Ascending aorta (tissue), 2 donors: ENCODE data around the gene EIF4E. TPM values are rescaled to one million over a fixed set of nuclear protein-coding genes. Genes with fewer than 3 reads are reported as not detected.
A peak's percentile ranks its signal among the peaks of the same experiment; 100 is the strongest.

Source experiments
- DNase-seq, 2 donors: peaks; one replicate each; pipeline ENCODE4 v3.0.0-alpha.2; 2019; ENCODE audit warnings: low spot score in 2 of 2
- H3K27ac ChIP-seq, 2 donors: fragments of 200-600 bp; sonication (generic); one replicate each; pipeline ENCODE4 v1.5.1; 2016 to 2017; ENCODE audit warnings: mild to moderate bottlenecking in 1 of 2
- H3K27me3 ChIP-seq: fragments of 200-600 bp; sonication (generic); one replicate; pipeline ENCODE4 v1.5.1; 2017
- H3K36me3 ChIP-seq, 2 donors: fragments of 200-600 bp; sonication (generic); one replicate each; pipeline ENCODE4 v1.5.1; 2016
- H3K4me1 ChIP-seq, 2 donors: fragments of 200-600 bp; sonication (generic); one replicate each; pipeline ENCODE4 v1.5.1; 2016 to 2017; ENCODE audit warnings: mild to moderate bottlenecking in 1 of 2
- H3K4me3 ChIP-seq, 2 donors: fragments of 200-600 bp; sonication (generic); one replicate each; pipeline ENCODE4 v1.5.1; 2016 to 2017; ENCODE audit warnings: mild to moderate bottlenecking in 1 of 2
- H3K9me3 ChIP-seq, 2 donors: fragments of 200-600 bp; sonication (generic); one replicate each; pipeline ENCODE4 v1.5.1; 2016
- intact Hi-C: fragments of 100-400 bp; cut with DNase I; formaldehyde crosslinking; loops from one replicate; pipeline ENCODE4 v1.15.1; 2023
- total RNA-seq: library from RNA; depleted of rRNA; stranded (reverse); fragments of >200 nt; gene quantifications from one replicate; pipeline ENCODE4 v1.1.0, GENCODE V29; 2016
- TF ChIP-seq, protein P1 (sequence below), 3 experiments: fragments of 200-600 bp in 2 of 3; fragments of 450-650 bp in 1 of 3; sonication (generic) in 2 of 3; IDR thresholded peaks; one replicate each; pipeline ENCODE4 v1.5.1; 2016 to 2019; ENCODE audit warnings: antibody characterized with exemption in 3 of 3, mild to moderate bottlenecking in 1 of 3, moderate library complexity in 1 of 3

EIF4E gene, protein sequence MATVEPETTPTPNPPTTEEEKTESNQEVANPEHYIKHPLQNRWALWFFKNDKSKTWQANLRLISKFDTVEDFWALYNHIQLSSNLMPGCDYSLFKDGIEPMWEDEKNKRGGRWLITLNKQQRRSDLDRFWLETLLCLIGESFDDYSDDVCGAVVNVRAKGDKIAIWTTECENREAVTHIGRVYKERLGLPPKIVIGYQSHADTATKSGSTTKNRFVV
- total RNA-seq, result 6.0 TPM

DNA sequence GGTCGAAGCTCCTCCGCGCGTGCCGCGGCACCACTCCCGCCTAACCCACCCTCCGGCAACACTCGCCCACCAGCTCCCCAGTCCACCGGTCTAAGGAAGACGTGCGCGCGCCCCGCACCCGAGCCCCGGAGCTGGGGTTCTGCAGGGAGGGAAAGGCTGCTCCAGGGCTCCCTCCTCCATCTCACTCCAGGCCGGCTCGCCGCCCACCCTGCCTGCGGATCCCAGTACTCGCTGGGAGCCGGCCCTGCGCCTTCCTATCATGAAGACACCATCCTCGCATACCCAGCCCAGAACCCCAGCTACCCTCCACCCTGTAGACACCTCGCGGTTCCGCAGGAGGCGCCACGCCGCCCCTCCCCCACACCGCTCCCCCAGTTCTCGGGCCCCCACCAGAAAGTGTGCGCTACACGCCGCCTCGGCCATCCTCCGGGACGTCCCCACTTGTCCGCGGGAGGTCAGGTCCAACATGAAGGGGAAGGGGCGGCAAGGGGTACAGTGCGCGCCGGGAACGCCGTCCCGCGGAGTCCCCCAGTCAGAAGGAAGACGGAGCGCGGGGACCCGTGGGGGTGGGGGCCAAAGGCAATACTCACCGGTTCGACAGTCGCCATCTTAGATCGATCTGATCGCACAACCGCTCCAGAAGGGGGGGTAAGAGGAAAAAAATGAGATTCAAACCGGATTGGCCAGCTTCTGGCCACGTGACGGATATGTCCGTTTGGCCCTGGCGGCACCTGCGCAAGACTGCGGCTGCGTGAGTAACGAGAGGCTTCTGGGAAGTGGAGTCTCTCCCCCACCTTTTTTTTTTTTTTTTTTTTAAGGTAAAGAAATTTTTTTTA lies at the start of gene EIF4E:
Gene EIF4E (minus strand): TSS at position 629 of the 836 bp plus-strand sequence. CDS start 21 bp downstream, at position 608.
- TF ChIP-seq, protein P1, sequence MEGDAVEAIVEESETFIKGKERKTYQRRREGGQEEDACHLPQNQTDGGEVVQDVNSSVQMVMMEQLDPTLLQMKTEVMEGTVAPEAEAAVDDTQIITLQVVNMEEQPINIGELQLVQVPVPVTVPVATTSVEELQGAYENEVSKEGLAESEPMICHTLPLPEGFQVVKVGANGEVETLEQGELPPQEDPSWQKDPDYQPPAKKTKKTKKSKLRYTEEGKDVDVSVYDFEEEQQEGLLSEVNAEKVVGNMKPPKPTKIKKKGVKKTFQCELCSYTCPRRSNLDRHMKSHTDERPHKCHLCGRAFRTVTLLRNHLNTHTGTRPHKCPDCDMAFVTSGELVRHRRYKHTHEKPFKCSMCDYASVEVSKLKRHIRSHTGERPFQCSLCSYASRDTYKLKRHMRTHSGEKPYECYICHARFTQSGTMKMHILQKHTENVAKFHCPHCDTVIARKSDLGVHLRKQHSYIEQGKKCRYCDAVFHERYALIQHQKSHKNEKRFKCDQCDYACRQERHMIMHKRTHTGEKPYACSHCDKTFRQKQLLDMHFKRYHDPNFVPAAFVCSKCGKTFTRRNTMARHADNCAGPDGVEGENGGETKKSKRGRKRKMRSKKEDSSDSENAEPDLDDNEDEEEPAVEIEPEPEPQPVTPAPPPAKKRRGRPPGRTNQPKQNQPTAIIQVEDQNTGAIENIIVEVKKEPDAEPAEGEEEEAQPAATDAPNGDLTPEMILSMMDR (IDR thresholded peaks at IDR 0.05), result peak in 2 of 3 experiments; percentile 23 to 26
- intact Hi-C loops, result loop anchor here (1.0 to 5.0 kb wide), 4 partner anchors 67 to 476 kb away; partner anchors contain the start of genes METAP1 and TSPAN5
- Histone ChIP-seq H3K9me3 (no peaks in the 10 kb centered on the region), H3K4me1 (peaks cover 0 to 8% of the 10 kb centered on the region in 2 donors), H3K36me3 (no peaks in the 10 kb centered on the region), H3K27ac (peak within 1 kb of the TSS; percentile 92 to 97), H3K27me3 (no peaks in the 10 kb centered on the region), H3K4me3 (peak within 1 kb of the TSS; percentile 84 to 93)
- DNase-seq, result peak; percentile 94 to 98

DNA sequence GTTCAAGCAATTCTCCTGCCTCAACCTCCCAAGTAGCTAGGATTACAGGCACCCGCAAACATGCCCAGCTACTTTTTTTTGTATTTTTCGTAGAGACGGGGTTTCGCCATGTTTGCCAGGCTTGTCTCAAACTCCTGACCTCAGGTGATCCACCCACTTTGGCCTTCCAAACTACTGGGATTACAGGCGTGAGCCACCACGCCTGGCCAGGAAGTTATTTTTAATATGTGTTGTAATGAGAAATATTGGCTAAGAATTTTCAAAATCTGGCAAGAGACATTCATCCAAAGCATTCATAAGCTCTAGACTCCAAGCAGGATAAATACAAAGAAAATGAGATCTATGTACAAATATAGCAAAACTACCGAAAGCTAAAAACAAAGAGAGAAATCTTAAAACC lies 48.6 kb upstream of the EIF4E start:
- peak overlapping the region in 1 of 2 donors; percentile 4 for H3K4me3 ChIP-seq
- peak in 1 of 2 donors; percentile 66 for DNase-seq
- H3K36me3 ChIP-seq, result no peaks in the 10 kb centered on the region
- peak overlapping the region; percentile 38 to 51 for H3K27ac ChIP-seq
- H3K4me1 ChIP-seq, result peaks cover 0 to 6% of the 10 kb centered on the region in 2 donors
- intact Hi-C loops, result loop anchor here (5.0 kb wide), 1 partner anchor 35 kb away; no protein-coding TSS in a partner anchor
- TF ChIP-seq, protein P1 (IDR thresholded peaks at IDR 0.05), result no peak
- H3K9me3 ChIP-seq, result no peaks in the 10 kb centered on the region
- no peaks in the 10 kb centered on the region for H3K27me3 ChIP-seq

DNA sequence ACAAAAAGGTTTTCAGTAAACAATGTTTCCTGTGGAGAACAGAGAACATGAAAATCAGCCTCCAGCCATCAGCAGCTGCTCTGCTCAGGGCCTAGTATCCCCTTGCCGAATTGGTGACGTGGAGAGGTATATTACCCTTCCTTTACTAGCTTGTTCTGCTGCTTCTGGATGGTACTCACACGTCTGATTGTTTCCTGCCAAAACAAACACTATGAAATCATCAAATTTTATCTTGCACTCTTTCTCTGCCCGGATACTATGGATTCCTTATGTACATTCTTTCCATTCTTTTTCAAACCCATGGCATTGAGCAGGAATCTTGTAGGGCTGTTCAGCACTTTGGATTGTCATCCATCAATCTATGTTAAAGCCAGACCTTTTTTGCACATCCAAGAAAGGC lies 47.8 kb upstream of the EIF4E start:
- H3K36me3 ChIP-seq, result no peaks in the 10 kb centered on the region
- no peaks in the 10 kb centered on the region for H3K27me3 ChIP-seq
- H3K27ac ChIP-seq, result no peak overlapping the region
- H3K4me3 ChIP-seq, result no peak overlapping the region
- intact Hi-C loops, result loop anchor here (5.0 kb wide), 1 partner anchor 34 kb away; no protein-coding TSS in a partner anchor
- DNase-seq, result no peak
- TF ChIP-seq, protein P1 (IDR thresholded peaks at IDR 0.05), result no peak
- H3K9me3 ChIP-seq, result no peaks in the 10 kb centered on the region
- peaks cover 0 to 6% of the 10 kb centered on the region in 2 donors for H3K4me1 ChIP-seq

DNA sequence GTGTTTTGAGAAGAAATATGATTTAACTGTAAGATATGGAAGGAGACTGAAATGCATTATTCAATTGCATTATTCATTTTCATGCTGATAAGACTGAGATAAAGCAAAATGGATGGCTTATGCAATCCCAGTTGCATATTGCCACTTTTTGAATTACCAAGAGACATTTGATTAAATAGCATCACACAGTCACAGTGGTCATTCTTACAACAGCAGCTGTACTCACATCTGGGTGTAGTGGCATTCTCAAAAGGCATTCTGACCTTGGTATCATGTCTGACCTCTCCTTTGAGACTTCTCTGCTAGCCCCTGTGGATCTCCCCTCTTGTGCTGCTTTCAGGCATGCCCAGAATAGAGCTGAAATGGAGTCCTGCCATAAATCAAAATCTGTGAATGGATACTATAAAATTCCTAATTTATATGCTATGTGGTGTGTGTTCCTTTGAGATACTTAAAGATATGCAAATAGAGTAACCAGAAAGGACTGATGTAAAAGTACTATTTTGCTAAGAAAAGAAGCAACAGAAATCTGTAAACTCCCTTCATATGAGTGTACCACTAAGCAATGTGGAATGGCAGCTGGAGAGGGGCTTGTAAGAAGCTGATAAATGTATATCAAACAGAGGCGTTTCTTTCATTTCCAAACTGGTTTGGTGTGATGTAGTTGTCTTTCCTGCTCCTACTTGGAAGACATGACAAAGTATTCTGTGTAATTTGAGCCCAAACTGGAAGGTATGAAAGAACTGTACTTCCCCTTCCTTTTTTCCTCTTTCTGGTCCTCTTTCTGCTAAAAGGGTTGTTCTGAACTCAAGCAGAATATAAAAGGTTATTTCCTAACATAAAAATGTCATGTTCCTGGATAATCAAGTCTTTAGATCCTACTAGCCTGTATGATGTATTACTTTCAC lies 41.2 kb upstream of the EIF4E start:
- DNase-seq, result no peak
- no peak overlapping the region for H3K4me3 ChIP-seq
- H3K9me3 ChIP-seq, result no peaks in the 10 kb centered on the region
- no peaks in the 10 kb centered on the region for H3K27me3 ChIP-seq
- TF ChIP-seq, protein P1 (IDR thresholded peaks at IDR 0.05), result no peak
- H3K4me1 ChIP-seq, result no peaks in the 10 kb centered on the region
- intact Hi-C loops, result no loop called here
- H3K27ac ChIP-seq, result no peak overlapping the region
- H3K36me3 ChIP-seq, result no peaks in the 10 kb centered on the region

DNA sequence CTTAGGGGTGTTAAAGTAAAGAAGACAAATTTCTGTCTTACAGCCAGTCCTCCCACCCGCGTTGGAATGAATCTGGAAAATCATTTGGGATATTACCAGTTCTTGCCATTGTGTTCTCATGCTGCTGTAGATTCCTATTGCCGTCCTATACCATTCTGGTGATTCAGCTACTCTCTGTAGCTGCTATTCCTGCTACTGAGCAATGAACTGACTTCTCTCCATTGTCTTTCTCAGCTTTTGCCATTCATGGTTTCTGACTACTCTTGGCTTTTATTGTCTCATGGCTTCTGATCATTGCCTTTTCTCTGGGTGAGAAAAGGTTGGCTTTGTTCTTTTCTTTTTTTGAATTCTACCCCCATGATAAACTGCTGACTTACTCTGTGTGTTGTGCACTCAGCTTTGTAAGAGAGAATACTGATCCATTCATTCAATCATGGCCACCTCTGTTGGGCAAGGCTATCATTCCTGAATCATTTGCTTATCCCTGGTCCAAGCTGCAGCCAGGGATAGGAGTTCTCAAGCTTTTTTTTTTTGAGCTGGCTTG lies 38.9 kb upstream of the EIF4E start:
- Histone ChIP-seq H3K4me1 (no peaks in the 10 kb centered on the region), H3K27me3 (no peaks in the 10 kb centered on the region), H3K27ac (no peak overlapping the region), H3K4me3 (no peak overlapping the region), H3K36me3 (no peaks in the 10 kb centered on the region), H3K9me3 (no peaks in the 10 kb centered on the region)
- intact Hi-C loops, result no loop called here
- TF ChIP-seq, protein P1 (IDR thresholded peaks at IDR 0.05), result no peak
- DNase-seq, result no peak
